IMR-90 (cell line): ENCODE measurements around the gene LHPP. TPM values are rescaled to one million over a fixed set of nuclear protein-coding genes. Genes with fewer than 3 reads are reported as not detected.

Experiments used
- ATAC-seq: fragments of 200-7000 bp; cut with Tn5 transposase; 2 replicates; pipeline ENCODE4 v1.9.1; 2020; ENCODE audit warnings: low read depth, mild to moderate bottlenecking, moderate library complexity
- BruUV-seq: library from RNA; stranded (reverse); fragments of 400-500 nt; replicated peaks from 2 replicates; lab custom pipeline; 2021; lab: Mats Ljungman, UMichigan
- CTCF ChIA-PET: fragments of 300-600 bp; formaldehyde crosslinking; extraction: SDS; loops from one replicate; lab custom pipeline; 2021; ENCODE audit warnings: antibody characterized with exemption; lab: Yijun Ruan, JAX
- POLR2A ChIA-PET: fragments of 300-600 bp; sonication (Branson Sonifier 250); formaldehyde crosslinking; loops from one replicate; lab custom pipeline; 2022; ENCODE audit warnings: antibody characterized with exemption; ENCODE audit not compliant: unreplicated experiment; lab: Charles Lee
- DNase-seq: peaks from one replicate; pipeline ENCODE4 v3.0.0; 2013
- H2AFZ ChIP-seq: replicated peaks from 2 replicates; pipeline ENCODE3; 2013; ENCODE audit warnings: low read length, mild to moderate bottlenecking; ENCODE audit not compliant: poor library complexity
- H2AK5ac ChIP-seq: 2 replicates; pipeline ENCODE4 v1.6.1; 2013; ENCODE audit warnings: low read depth, low read length, inconsistent platforms
- H2AK9ac ChIP-seq: replicated peaks from 2 replicates; pipeline ENCODE3; 2013; ENCODE audit warnings: mild to moderate bottlenecking, low read depth, low read length, moderate library complexity; ENCODE audit not compliant: poor library complexity
- H2BK120ac ChIP-seq: 2 replicates; pipeline ENCODE4 v1.6.1; 2013; ENCODE audit warnings: low read depth, low read length, inconsistent platforms
- H2BK15ac ChIP-seq: 3 replicates; pipeline ENCODE4 v1.6.1; 2013; ENCODE audit warnings: low read depth, low read length, inconsistent platforms
- H2BK20ac ChIP-seq: 2 replicates; pipeline ENCODE4 v1.6.1; 2013; ENCODE audit warnings: low read depth, mild to moderate bottlenecking, inconsistent platforms, low read length, moderate library complexity
- H2BK5ac ChIP-seq: 2 replicates; pipeline ENCODE4 v1.6.1; 2013; ENCODE audit warnings: mild to moderate bottlenecking, low read depth, low read length, inconsistent platforms; ENCODE audit not compliant: poor library complexity, severe bottlenecking
- H3K14ac ChIP-seq: replicated peaks from 2 replicates; pipeline ENCODE4 v1.6.1; 2013; ENCODE audit warnings: low read depth, low read length, inconsistent platforms
- H3K18ac ChIP-seq: 2 replicates; pipeline ENCODE4 v1.6.1; 2013; ENCODE audit warnings: low read depth, low read length, control low read depth
- H3K23ac ChIP-seq: 2 replicates; pipeline ENCODE4 v1.6.1; 2013; ENCODE audit warnings: low read depth, low read length, inconsistent platforms
- H3K27ac ChIP-seq: 2 replicates; pipeline ENCODE4 v1.5.1; 2013; ENCODE audit warnings: mild to moderate bottlenecking, control low read depth, low read length; ENCODE audit not compliant: insufficient read depth
- H3K27me3 ChIP-seq: 2 replicates; pipeline ENCODE4 v1.6.1; 2013; ENCODE audit warnings: low read length; ENCODE audit not compliant: control insufficient read depth, insufficient read depth
- H3K36me3 ChIP-seq: 2 replicates; pipeline ENCODE4 v1.6.1; 2013; ENCODE audit warnings: low read length, mixed read lengths; ENCODE audit not compliant: control insufficient read depth, insufficient read depth
- H3K4ac ChIP-seq: 2 replicates; pipeline ENCODE4 v1.6.1; 2013; ENCODE audit warnings: low read depth, low read length, inconsistent platforms
- H3K4me1 ChIP-seq: 2 replicates; pipeline ENCODE4 v1.6.1; 2013; ENCODE audit warnings: low read length, mixed read lengths; ENCODE audit not compliant: control insufficient read depth, insufficient read depth
- H3K4me2 ChIP-seq: 2 replicates; pipeline ENCODE4 v1.6.1; 2013; ENCODE audit warnings: low read depth, mild to moderate bottlenecking, control low read depth, low read length, moderate library complexity
- H3K4me3 ChIP-seq: 2 replicates; pipeline ENCODE4 v1.5.1; 2013; ENCODE audit warnings: low read depth, mild to moderate bottlenecking, control low read depth, low read length, moderate library complexity; ENCODE audit not compliant: insufficient read depth
- H3K56ac ChIP-seq: 2 replicates; pipeline ENCODE4 v1.6.1; 2013; ENCODE audit warnings: low read length, inconsistent platforms; ENCODE audit not compliant: insufficient read depth; ENCODE audit errors: extremely low read depth
- H3K79me1 ChIP-seq, 2 experiments: 2 replicates each; pipeline ENCODE4 v1.6.1; 2013; ENCODE audit warnings: low read length in 2 of 2, inconsistent platforms in 1 of 2, low read depth in 1 of 2
- H3K9ac ChIP-seq: 2 replicates; pipeline ENCODE4 v1.6.1; 2013; ENCODE audit warnings: low read depth, low read length, control low read depth
- H3K9me1 ChIP-seq: 2 replicates; pipeline ENCODE4 v1.6.1; 2013; ENCODE audit warnings: low read length, inconsistent platforms; ENCODE audit not compliant: insufficient read depth
- H3K9me3 ChIP-seq: 2 replicates; pipeline ENCODE4 v1.6.1; 2013; ENCODE audit warnings: low read length; ENCODE audit not compliant: control insufficient read depth, insufficient read depth
- H4K20me1 ChIP-seq: 2 replicates; pipeline ENCODE4 v1.6.1; 2013; ENCODE audit warnings: low read length, inconsistent platforms; ENCODE audit not compliant: insufficient read depth
- H4K5ac ChIP-seq: 2 replicates; pipeline ENCODE4 v1.6.1; 2013; ENCODE audit warnings: mild to moderate bottlenecking, low read depth, low read length, control low read depth
- H4K8ac ChIP-seq, 2 experiments: 2 replicates each; pipeline ENCODE4 v1.6.1; 2013; ENCODE audit warnings: low read depth in 2 of 2, low read length in 2 of 2, control low read depth in 1 of 2, inconsistent platforms in 1 of 2
- H4K91ac ChIP-seq: 2 replicates; pipeline ENCODE4 v1.6.1; 2013; ENCODE audit warnings: low read depth, low read length, inconsistent platforms; ENCODE audit not compliant: insufficient read depth
- BHLHE40 ChIP-seq: fragments of 150-350 bp; IDR thresholded peaks from 2 replicates; pipeline ENCODE4 v1.6.1; 2016; ENCODE audit warnings: mild to moderate bottlenecking, low read depth, low read length
- CEBPB ChIP-seq: IDR thresholded peaks from 2 replicates; pipeline ENCODE4 v1.6.1; 2012; ENCODE audit warnings: low read depth, low read length, improper control_type of control experiment
- CHD1 ChIP-seq: IDR thresholded peaks from 2 replicates; pipeline ENCODE4 v1.6.1; 2012; ENCODE audit warnings: low read depth, low read length, improper control_type of control experiment
- FOS ChIP-seq: fragments of 150-350 bp; IDR thresholded peaks from 2 replicates; pipeline ENCODE4 v1.6.1; 2016; ENCODE audit warnings: low read depth, low read length
- MAFK ChIP-seq: IDR thresholded peaks from 2 replicates; pipeline ENCODE4 v1.6.1; 2012; ENCODE audit warnings: low read depth, low read length, improper control_type of control experiment
- MAZ ChIP-seq: IDR thresholded peaks from 2 replicates; pipeline ENCODE4 v1.6.1; 2012; ENCODE audit warnings: low read depth, mild to moderate bottlenecking, low read length, improper control_type of control experiment, moderate library complexity, borderline replicate concordance
- MXI1 ChIP-seq: IDR thresholded peaks from 2 replicates; pipeline ENCODE4 v1.6.1; 2012; ENCODE audit warnings: low read depth, mild to moderate bottlenecking, low read length, moderate library complexity, borderline replicate concordance
- NFE2L2 ChIP-seq: fragments of 150-350 bp; IDR thresholded peaks from 2 replicates; pipeline ENCODE4 v1.6.1; 2016; ENCODE audit warnings: low read depth, mild to moderate bottlenecking, low read length
- POLR2A ChIP-seq: IDR thresholded peaks from 2 replicates; pipeline ENCODE4 v1.6.1; 2012; ENCODE audit warnings: mild to moderate bottlenecking, low read depth, low read length
- RAD21 ChIP-seq: IDR thresholded peaks from 2 replicates; pipeline ENCODE4 v1.6.1; 2012; ENCODE audit warnings: low read length, improper control_type of control experiment
- RCOR1 ChIP-seq: IDR thresholded peaks from 2 replicates; pipeline ENCODE4 v1.6.1; 2012; ENCODE audit warnings: mild to moderate bottlenecking, low read length, improper control_type of control experiment; ENCODE audit not compliant: insufficient replicate concordance
- RFX5 ChIP-seq: IDR thresholded peaks from 2 replicates; pipeline ENCODE4 v1.8.0; 2012; ENCODE audit warnings: low read depth, mild to moderate bottlenecking, low read length, moderate library complexity
- SMC3 ChIP-seq: fragments of 150-350 bp; IDR thresholded peaks from 2 replicates; pipeline ENCODE4 v1.6.1; 2016; ENCODE audit warnings: low read depth, mild to moderate bottlenecking, antibody characterized with exemption, low read length, moderate library complexity
- WGBS, 2 experiments: methylation state at CpG; one replicate each; pipeline versions ENCODE4 v1.1.5 to v1.1.7; 2013; ENCODE audit warnings: missing lambda C conversion rate in 2 of 2; ENCODE audit not compliant: insufficient read length in 1 of 2; ENCODE audit errors: extremely low coverage in 2 of 2; 5-methylcytosine and 5-hydroxymethylcytosine counted together
- dilution Hi-C: fragments of 300-500 bp; cut with HindIII; formaldehyde crosslinking; loops from one replicate; pipeline ENCODE4 v1.14.3; 2018; ENCODE audit warnings: low sequenced_read_pairs; ENCODE audit not compliant: unreplicated experiment
- in situ Hi-C: fragments of 300-500 bp; cut with MboI; formaldehyde crosslinking; loops from 3 replicates; pipeline ENCODE4 v1.14.3; 2019; ENCODE audit warnings: low sequenced_read_pairs, inconsistent platforms, mixed read lengths
- intact Hi-C: fragments of 100-400 bp; cut with micrococcal nuclease; formaldehyde crosslinking; loops from 2 replicates; pipeline ENCODE4 v1.10.0; 2022
- polyA plus RNA-seq, 3 experiments: library from polyadenylated mRNA; depleted of rRNA; stranded (reverse); fragments of >200 nt; gene quantifications; 2 replicates each; pipeline ENCODE4 v1.2.3, GENCODE V29; 2012; ENCODE audit warnings: low replicate concordance in 1 of 3
- total RNA-seq: library from RNA; depleted of rRNA; stranded (reverse); fragments of >200 nt; gene quantifications from 2 replicates; pipeline ENCODE4 v1.2.3, GENCODE V29; 2012
- TF ChIP-seq, protein P1 (sequence below): fragments of 150-350 bp; IDR thresholded peaks from 2 replicates; pipeline ENCODE4 v1.6.1; 2017; ENCODE audit warnings: mild to moderate bottlenecking, antibody characterized with exemption, low read length, low read depth
- TF ChIP-seq, protein P2 (sequence below): conservative IDR thresholded peaks from 2 replicates; pipeline ENCODE4 v1.5.1; 2012; ENCODE audit warnings: mild to moderate bottlenecking, low read depth, low read length, improper control_type of control experiment
- TF ChIP-seq, protein P3 (sequence below): fragments of 150-350 bp; IDR thresholded peaks from 2 replicates; pipeline ENCODE4 v1.6.1; 2016; ENCODE audit warnings: low read depth, mild to moderate bottlenecking, low read length, moderate library complexity, borderline replicate concordance

Gene LHPP
- total and polyA plus RNA-seq, 2 of the 4 experiments (the other 2 are of a cell fraction): 2.7 to 8.3 TPM

DNA sequence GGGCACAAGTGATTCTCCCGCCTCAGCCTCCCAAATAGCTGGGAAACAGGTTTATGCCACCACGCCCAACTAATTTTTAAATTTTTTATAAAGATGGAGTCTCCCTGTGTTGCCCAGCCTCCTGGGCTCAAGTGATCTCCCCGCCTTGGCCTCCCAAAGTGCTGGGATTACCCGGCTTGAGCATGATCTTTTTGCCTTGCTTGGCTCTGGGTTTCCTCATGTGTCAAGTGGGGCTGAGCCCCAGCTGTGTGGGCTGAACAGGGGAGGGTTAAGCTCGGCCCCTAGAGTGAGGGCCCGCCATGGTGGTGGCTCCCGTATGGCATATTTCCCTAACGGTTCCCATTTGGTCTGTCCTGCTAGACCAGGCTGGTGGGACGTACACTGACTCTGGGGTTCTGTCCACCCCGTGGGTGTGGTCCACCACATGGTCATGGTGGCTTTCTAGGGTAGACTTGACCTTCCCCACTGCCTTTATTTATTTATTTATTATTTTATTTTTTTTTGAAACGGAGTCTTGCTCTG is 66.3 kb downstream of the LHPP start:
- Histone ChIP-seq H4K5ac (no peak overlapping the region), H3K4me3 (no peak overlapping the region), H3K23ac (no peak overlapping the region), H3K27ac (no peak overlapping the region), H2BK20ac (no peak overlapping the region), H2BK120ac (no peak overlapping the region), H3K9ac (no peak overlapping the region), H3K9me3 (no peaks in the 10 kb centered on the region), H3K9me1 (no peaks in the 10 kb centered on the region), H2BK5ac (no peak overlapping the region), H2BK15ac (no peak overlapping the region), H3K27me3 (no peaks in the 10 kb centered on the region), H3K14ac (no peak overlapping the region), H3K79me1 (no peaks in the 10 kb centered on the region), H2AK5ac (no peak overlapping the region), H3K36me3 (no peaks in the 10 kb centered on the region), H4K91ac (no peak overlapping the region), H4K8ac (no peak overlapping the region), H3K4ac (no peak overlapping the region), H2AFZ (no peak overlapping the region), H3K4me1 (peaks cover 9% of the 10 kb centered on the region; the same call in 1 of the 2 replicates), H3K56ac (no peak overlapping the region), H4K20me1 (no peaks in the 10 kb centered on the region), H3K18ac (no peak overlapping the region), H2AK9ac (peak overlapping the region; percentile 33), H3K4me2 (no peak overlapping the region)
- ChIA-PET CTCF (no interaction called here), POLR2A (no interaction called here)
- no CpG with 5 or more reads among the region's 11 CpGs for WGBS, 2 experiments
- in situ Hi-C loops: loop anchor here (25.0 kb wide), 1 partner anchor 459 kb away; no protein-coding TSS in a partner anchor
- TF ChIP-seq MXI1 (no peak), CHD1 (no peak), SMC3 (no peak), MAZ (no peak), RCOR1 (no peak), NFE2L2 (no peak), POLR2A (no peak), FOS (no peak), MAFK (no peak), RAD21 (no peak), RFX5 (no peak), BHLHE40 (no peak), CEBPB (no peak)
- TF ChIP-seq, protein P1, sequence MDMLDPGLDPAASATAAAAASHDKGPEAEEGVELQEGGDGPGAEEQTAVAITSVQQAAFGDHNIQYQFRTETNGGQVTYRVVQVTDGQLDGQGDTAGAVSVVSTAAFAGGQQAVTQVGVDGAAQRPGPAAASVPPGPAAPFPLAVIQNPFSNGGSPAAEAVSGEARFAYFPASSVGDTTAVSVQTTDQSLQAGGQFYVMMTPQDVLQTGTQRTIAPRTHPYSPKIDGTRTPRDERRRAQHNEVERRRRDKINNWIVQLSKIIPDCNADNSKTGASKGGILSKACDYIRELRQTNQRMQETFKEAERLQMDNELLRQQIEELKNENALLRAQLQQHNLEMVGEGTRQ: no peak
- TF ChIP-seq, protein P2, sequence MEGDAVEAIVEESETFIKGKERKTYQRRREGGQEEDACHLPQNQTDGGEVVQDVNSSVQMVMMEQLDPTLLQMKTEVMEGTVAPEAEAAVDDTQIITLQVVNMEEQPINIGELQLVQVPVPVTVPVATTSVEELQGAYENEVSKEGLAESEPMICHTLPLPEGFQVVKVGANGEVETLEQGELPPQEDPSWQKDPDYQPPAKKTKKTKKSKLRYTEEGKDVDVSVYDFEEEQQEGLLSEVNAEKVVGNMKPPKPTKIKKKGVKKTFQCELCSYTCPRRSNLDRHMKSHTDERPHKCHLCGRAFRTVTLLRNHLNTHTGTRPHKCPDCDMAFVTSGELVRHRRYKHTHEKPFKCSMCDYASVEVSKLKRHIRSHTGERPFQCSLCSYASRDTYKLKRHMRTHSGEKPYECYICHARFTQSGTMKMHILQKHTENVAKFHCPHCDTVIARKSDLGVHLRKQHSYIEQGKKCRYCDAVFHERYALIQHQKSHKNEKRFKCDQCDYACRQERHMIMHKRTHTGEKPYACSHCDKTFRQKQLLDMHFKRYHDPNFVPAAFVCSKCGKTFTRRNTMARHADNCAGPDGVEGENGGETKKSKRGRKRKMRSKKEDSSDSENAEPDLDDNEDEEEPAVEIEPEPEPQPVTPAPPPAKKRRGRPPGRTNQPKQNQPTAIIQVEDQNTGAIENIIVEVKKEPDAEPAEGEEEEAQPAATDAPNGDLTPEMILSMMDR: no peak
- TF ChIP-seq, protein P3, sequence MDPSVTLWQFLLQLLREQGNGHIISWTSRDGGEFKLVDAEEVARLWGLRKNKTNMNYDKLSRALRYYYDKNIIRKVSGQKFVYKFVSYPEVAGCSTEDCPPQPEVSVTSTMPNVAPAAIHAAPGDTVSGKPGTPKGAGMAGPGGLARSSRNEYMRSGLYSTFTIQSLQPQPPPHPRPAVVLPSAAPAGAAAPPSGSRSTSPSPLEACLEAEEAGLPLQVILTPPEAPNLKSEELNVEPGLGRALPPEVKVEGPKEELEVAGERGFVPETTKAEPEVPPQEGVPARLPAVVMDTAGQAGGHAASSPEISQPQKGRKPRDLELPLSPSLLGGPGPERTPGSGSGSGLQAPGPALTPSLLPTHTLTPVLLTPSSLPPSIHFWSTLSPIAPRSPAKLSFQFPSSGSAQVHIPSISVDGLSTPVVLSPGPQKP: no peak
- no peak for DNase-seq
- no peak for ATAC-seq
- dilution Hi-C loops: no loop called here
- intact Hi-C loops: no loop called here
- BruUV-seq: no TSS peak
